Measurements from ENCODE around the gene CHST3. TPM values are rescaled to one million over a fixed set of nuclear protein-coding genes. Genes with fewer than 3 reads are reported as not detected.

The CHST3 gene
- total RNA-seq, 2 experiments from 2014 or later: not detected

- Mint-ChIP-seq H3K9me3 (ENCODE audit: insufficient read depth) (no peaks in the 10 kb centered on the region), H3K4me3 (no peak overlapping the region), H3K27ac (no peak overlapping the region), H3K36me3 (ENCODE audit: low read depth) (no peaks in the 10 kb centered on the region), H3K4me1 (ENCODE audit: low read depth) (no peaks in the 10 kb centered on the region), H3K27me3 (ENCODE audit: low read depth) (no peaks in the 10 kb centered on the region)
- DNase-seq: no peak
- ChIA-PET POLR2A (no interaction called here), CTCF (no interaction called here)
- no peak for ATAC-seq
Measured at GRCh38 chr10:72000073-72001032, 36.2 kb downstream of the CHST3 start.

- Mint-ChIP-seq H3K27me3 (ENCODE audit: low read depth) (no peaks in the 10 kb centered on the region), H3K36me3 (ENCODE audit: low read depth) (no peaks in the 10 kb centered on the region), H3K4me1 (ENCODE audit: low read depth) (no peaks in the 10 kb centered on the region), H3K27ac (no peak overlapping the region), H3K4me3 (no peak overlapping the region), H3K9me3 (ENCODE audit: insufficient read depth) (no peaks in the 10 kb centered on the region)
- CTCF ChIA-PET: no interaction called here
- ATAC-seq (no peak), DNase-seq (no peak)
- POLR2A ChIA-PET: no interaction called here
Measured at GRCh38 chr10:72001033-72001395, 36.8 kb downstream of the CHST3 start.

GRCh38 chr10:72002354-72003295 is 38.4 kb downstream of the CHST3 start:
- Mint-ChIP-seq H3K36me3 (ENCODE audit: low read depth) (no peaks in the 10 kb centered on the region), H3K4me1 (ENCODE audit: low read depth) (no peaks in the 10 kb centered on the region), H3K4me3 (no peak overlapping the region), H3K27me3 (ENCODE audit: low read depth) (no peaks in the 10 kb centered on the region), H3K27ac (no peak overlapping the region), H3K9me3 (ENCODE audit: insufficient read depth) (no peaks in the 10 kb centered on the region)
- CTCF ChIA-PET: interaction anchor here (1.1 to 2.2 kb wide), 2 partner anchors 45 to 106 kb away, joined by 4 to 5 read pairs; no protein-coding TSS in a partner anchor
- POLR2A ChIA-PET: no interaction called here
- DNase-seq: no peak
- no peak for ATAC-seq

DNA sequence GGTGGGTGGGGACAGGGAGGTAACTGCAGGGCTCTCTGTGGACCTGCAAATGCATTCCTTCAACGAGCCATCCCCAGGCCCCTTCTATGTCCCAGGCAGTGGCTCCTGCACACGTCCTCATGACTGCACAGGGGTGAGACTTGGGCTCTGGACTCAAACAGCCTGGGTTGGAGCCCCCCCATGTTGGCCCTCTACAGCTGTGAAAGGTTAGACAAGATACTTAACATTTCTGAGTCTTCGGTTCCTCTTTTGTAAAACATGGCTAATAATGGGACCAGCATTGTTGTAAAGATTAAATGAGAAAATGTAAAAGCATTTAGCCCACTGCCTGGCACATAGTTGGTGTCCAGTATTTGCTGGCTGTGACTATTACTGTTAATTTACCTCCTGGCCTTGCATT is 41.8 kb downstream of the CHST3 start:
- Mint-ChIP-seq H3K27me3 (ENCODE audit: low read depth) (no peaks in the 10 kb centered on the region), H3K36me3 (ENCODE audit: low read depth) (no peaks in the 10 kb centered on the region), H3K27ac (no peak overlapping the region), H3K4me3 (no peak overlapping the region), H3K9me3 (ENCODE audit: insufficient read depth) (no peaks in the 10 kb centered on the region), H3K4me1 (ENCODE audit: low read depth) (no peaks in the 10 kb centered on the region)
- ChIA-PET POLR2A (no interaction called here), CTCF (no interaction called here)
- DNase-seq (no peak), ATAC-seq (no peak)

GRCh38 chr10:72007246-72007892 is 43.2 kb downstream of the CHST3 start:
- Mint-ChIP-seq H3K27me3 (ENCODE audit: low read depth) (no peaks in the 10 kb centered on the region), H3K9me3 (ENCODE audit: insufficient read depth) (no peaks in the 10 kb centered on the region), H3K4me3 (no peak overlapping the region), H3K27ac (no peak overlapping the region), H3K4me1 (ENCODE audit: low read depth) (no peaks in the 10 kb centered on the region), H3K36me3 (ENCODE audit: low read depth) (no peaks in the 10 kb centered on the region)
- CTCF ChIA-PET: no interaction called here
- ATAC-seq (no peak), DNase-seq (no peak)
- POLR2A ChIA-PET: no interaction called here

DNA sequence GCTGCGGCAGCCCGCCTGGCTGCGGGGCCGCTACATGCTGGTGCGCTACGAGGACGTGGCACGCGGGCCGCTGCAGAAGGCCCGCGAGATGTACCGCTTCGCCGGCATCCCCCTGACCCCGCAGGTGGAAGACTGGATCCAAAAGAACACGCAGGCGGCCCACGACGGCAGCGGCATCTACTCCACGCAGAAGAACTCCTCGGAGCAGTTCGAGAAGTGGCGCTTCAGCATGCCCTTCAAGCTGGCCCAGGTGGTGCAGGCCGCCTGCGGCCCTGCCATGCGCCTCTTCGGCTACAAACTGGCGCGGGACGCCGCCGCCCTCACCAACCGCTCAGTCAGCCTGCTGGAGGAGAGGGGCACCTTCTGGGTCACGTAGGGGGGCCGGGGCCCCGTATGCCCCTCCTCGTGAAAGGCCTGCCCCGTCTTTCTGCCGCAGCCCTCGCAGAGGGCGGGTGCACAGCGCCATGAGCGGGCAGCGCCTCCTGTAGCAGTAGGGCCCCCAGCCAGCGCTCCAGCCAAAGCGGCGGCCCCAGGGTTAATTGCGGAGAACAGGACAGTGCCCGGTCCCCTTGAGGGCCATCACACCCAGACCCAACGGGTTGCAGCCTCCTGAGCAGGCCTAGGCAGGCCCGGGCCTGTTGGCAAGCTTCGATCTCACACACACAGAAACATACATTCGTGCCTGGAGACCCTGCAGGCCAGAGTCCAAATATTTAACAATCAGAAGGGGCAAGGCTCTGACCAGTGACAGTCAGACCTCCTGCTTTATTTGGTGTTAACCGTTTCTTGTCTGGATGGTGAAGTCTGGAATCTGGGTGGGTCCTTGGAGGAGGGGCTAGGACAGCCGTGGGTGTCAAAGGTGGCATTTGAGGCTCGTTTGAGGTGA is 44.1 kb downstream of the CHST3 start:
- no peak overlapping the region for H3K4me3 Mint-ChIP-seq
- no peaks in the 10 kb centered on the region for H3K27me3 Mint-ChIP-seq (ENCODE audit: low read depth)
- ChIA-PET POLR2A (no interaction called here), CTCF (no interaction called here)
- no peak overlapping the region for H3K27ac Mint-ChIP-seq
- ATAC-seq: no peak
- no peak for DNase-seq
- no peaks in the 10 kb centered on the region for H3K4me1 Mint-ChIP-seq (ENCODE audit: low read depth)
- no peaks in the 10 kb centered on the region for H3K9me3 Mint-ChIP-seq (ENCODE audit: insufficient read depth)
- no peaks in the 10 kb centered on the region for H3K36me3 Mint-ChIP-seq (ENCODE audit: low read depth)

- Mint-ChIP-seq H3K4me3 (no peak overlapping the region), H3K27me3 (ENCODE audit: low read depth) (no peaks in the 10 kb centered on the region), H3K27ac (no peak overlapping the region), H3K4me1 (ENCODE audit: low read depth) (no peaks in the 10 kb centered on the region), H3K36me3 (ENCODE audit: low read depth) (no peaks in the 10 kb centered on the region), H3K9me3 (ENCODE audit: insufficient read depth) (no peaks in the 10 kb centered on the region)
- ChIA-PET CTCF (interaction anchor here (1.3 kb wide), 1 partner anchor 40 kb away, joined by 3 read pairs; no protein-coding TSS in a partner anchor), POLR2A (no interaction called here)
- DNase-seq (no peak), ATAC-seq (no peak)
Measured at GRCh38 chr10:72009051-72009424, 44.8 kb downstream of the CHST3 start.

- DNase-seq (no peak), ATAC-seq (no peak)
- H3K27ac Mint-ChIP-seq: no peak overlapping the region
- CTCF ChIA-PET: interaction anchor here (1.3 kb wide), 1 partner anchor 39 kb away, joined by 3 read pairs; no protein-coding TSS in a partner anchor
- H3K4me1 Mint-ChIP-seq (ENCODE audit: low read depth): no peaks in the 10 kb centered on the region
- no peaks in the 10 kb centered on the region for H3K9me3 Mint-ChIP-seq (ENCODE audit: insufficient read depth)
- H3K36me3 Mint-ChIP-seq (ENCODE audit: low read depth): no peaks in the 10 kb centered on the region
- POLR2A ChIA-PET: no interaction called here
- no peak overlapping the region for H3K4me3 Mint-ChIP-seq
- no peaks in the 10 kb centered on the region for H3K27me3 Mint-ChIP-seq (ENCODE audit: low read depth)
Measured at GRCh38 chr10:72009425-72010081, 45.4 kb downstream of the CHST3 start.

- no peak for ATAC-seq
- CTCF ChIA-PET: interaction anchor here (1.3 kb wide), 1 partner anchor 38 kb away, joined by 3 read pairs; no protein-coding TSS in a partner anchor
- Mint-ChIP-seq H3K36me3 (ENCODE audit: low read depth) (no peaks in the 10 kb centered on the region), H3K9me3 (ENCODE audit: insufficient read depth) (no peaks in the 10 kb centered on the region), H3K4me1 (ENCODE audit: low read depth) (no peaks in the 10 kb centered on the region), H3K27me3 (ENCODE audit: low read depth) (no peaks in the 10 kb centered on the region), H3K27ac (no peak overlapping the region), H3K4me3 (no peak overlapping the region)
- POLR2A ChIA-PET: no interaction called here
- DNase-seq: no peak
Measured at GRCh38 chr10:72010234-72010973, 46.2 kb downstream of the CHST3 start.

- no peaks in the 10 kb centered on the region for H3K36me3 Mint-ChIP-seq (ENCODE audit: low read depth)
- DNase-seq: no peak
- ChIA-PET CTCF (no interaction called here), POLR2A (no interaction called here)
- H3K9me3 Mint-ChIP-seq (ENCODE audit: insufficient read depth): no peaks in the 10 kb centered on the region
- no peak for ATAC-seq
- no peaks in the 10 kb centered on the region for H3K27me3 Mint-ChIP-seq (ENCODE audit: low read depth)
- H3K4me3 Mint-ChIP-seq: no peak overlapping the region
- no peak overlapping the region for H3K27ac Mint-ChIP-seq
- no peaks in the 10 kb centered on the region for H3K4me1 Mint-ChIP-seq (ENCODE audit: low read depth)
Measured at GRCh38 chr10:72011016-72011415, 46.8 kb downstream of the CHST3 start.

Measured in activated CD8-positive, alpha-beta T cell treated with anti-CD3 and anti-CD28 coated beads, Interleukin-2, amount 10 ng/mL, durations not matched to agents 7 days and 5 days (primary cell).